Kidney epithelial cell (primary cell): ENCODE measurements around the gene MAPK8. TPM values are rescaled to one million over a fixed set of nuclear protein-coding genes. Genes with fewer than 3 reads are reported as not detected.

Experiments
- DNase-seq: peaks from one replicate; pipeline ENCODE4 v3.0.0-alpha.2; 2010; ENCODE audit warnings: low read depth
- H3K27me3 ChIP-seq: 2 replicates; pipeline ENCODE4 v1.6.0; 2011; ENCODE audit warnings: low read length; ENCODE audit not compliant: control insufficient read depth, insufficient read depth
- H3K36me3 ChIP-seq: 2 replicates; pipeline ENCODE4 v1.5.1; 2011; ENCODE audit warnings: low read length; ENCODE audit not compliant: control insufficient read depth, insufficient read depth
- H3K4me3 ChIP-seq: 2 replicates; pipeline ENCODE4 v1.5.1; 2011; ENCODE audit warnings: low read depth, mild to moderate bottlenecking, control low read depth, low read length
- total RNA-seq: library from RNA; depleted of rRNA; stranded (reverse); fragments of >200 nt; gene quantifications from 2 replicates; pipeline ENCODE4 v1.2.3, GENCODE V29; 2015
- TF ChIP-seq, protein P1 (sequence below): IDR thresholded peaks from 2 replicates; pipeline ENCODE4 v1.5.1; 2011; ENCODE audit warnings: mild to moderate bottlenecking, moderate library complexity, low read length, control low read depth, inconsistent platforms; ENCODE audit not compliant: insufficient read depth, poor library complexity, severe bottlenecking

MAPK8 gene
- total RNA-seq, 1 donor from 2014 or later: 61.4 TPM

DNA sequence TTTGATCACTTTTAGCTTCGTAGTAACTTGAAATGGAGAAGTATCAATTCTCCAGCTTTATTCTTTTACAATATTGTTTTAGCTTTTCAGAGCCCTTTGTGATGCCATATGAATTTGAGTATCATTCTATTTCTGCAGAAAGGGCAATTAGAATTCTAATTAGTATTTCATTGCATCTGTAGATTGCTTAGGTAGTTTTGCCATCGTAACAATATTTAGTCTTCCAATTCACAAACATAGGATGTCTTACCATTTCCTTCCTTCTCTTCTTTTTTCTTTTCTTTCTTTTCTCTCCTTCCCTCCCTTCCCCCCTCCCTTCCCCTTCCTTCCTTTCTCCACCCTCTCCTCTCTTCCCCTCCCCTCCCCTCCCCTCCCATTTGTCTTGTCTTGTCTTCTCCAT lies 105.0 kb downstream of the MAPK8 start:
- no peak for DNase-seq
- Histone ChIP-seq H3K27me3 (no peaks in the 10 kb centered on the region), H3K4me3 (no peak overlapping the region), H3K36me3 (no peaks in the 10 kb centered on the region)
- TF ChIP-seq, protein P1, sequence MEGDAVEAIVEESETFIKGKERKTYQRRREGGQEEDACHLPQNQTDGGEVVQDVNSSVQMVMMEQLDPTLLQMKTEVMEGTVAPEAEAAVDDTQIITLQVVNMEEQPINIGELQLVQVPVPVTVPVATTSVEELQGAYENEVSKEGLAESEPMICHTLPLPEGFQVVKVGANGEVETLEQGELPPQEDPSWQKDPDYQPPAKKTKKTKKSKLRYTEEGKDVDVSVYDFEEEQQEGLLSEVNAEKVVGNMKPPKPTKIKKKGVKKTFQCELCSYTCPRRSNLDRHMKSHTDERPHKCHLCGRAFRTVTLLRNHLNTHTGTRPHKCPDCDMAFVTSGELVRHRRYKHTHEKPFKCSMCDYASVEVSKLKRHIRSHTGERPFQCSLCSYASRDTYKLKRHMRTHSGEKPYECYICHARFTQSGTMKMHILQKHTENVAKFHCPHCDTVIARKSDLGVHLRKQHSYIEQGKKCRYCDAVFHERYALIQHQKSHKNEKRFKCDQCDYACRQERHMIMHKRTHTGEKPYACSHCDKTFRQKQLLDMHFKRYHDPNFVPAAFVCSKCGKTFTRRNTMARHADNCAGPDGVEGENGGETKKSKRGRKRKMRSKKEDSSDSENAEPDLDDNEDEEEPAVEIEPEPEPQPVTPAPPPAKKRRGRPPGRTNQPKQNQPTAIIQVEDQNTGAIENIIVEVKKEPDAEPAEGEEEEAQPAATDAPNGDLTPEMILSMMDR: no peak

DNA sequence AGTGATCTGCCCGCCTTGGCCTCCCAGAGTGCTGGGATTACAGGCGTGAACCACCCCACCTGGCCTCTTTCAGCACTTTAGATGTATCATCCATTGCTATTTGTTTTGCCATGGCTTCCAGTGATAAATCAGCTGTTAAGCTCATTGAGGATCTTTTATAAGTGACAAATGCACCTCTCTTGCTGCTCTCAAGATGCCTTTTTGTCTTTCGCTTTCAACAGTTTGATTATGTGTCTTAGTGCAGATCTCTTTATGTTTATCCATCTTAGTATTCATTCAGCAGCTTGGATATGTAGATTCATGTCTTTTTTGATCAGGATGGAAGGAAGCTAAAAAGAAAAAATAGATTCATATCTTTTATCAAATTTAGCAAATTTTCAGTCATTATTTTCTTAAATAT lies 105.6 kb downstream of the MAPK8 start:
- DNase-seq: no peak
- H3K36me3 ChIP-seq: no peaks in the 10 kb centered on the region
- no peaks in the 10 kb centered on the region for H3K27me3 ChIP-seq
- TF ChIP-seq, protein P1: no peak
- no peak overlapping the region for H3K4me3 ChIP-seq

DNA sequence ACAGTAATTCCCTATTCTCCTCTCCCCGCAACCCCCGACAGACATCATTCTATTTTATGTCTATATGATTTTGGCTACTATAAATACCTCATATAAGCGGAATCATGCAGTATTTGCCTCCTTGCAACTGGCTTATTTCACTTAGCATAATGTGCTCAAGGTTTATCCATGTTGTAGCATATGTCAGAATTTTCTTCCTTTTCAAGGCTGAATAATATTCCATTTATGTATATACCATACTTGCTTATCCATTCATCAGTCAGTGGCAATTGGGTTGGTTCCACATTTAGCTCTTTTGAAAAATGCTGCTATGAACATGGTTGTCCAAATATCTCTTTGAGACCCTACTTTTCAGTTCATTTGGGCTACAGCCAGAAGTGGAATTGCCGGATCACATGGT lies 106.5 kb downstream of the MAPK8 start:
- no peaks in the 10 kb centered on the region for H3K36me3 ChIP-seq
- TF ChIP-seq, protein P1: no peak
- H3K27me3 ChIP-seq: no peaks in the 10 kb centered on the region
- no peak overlapping the region for H3K4me3 ChIP-seq
- no peak for DNase-seq

DNA sequence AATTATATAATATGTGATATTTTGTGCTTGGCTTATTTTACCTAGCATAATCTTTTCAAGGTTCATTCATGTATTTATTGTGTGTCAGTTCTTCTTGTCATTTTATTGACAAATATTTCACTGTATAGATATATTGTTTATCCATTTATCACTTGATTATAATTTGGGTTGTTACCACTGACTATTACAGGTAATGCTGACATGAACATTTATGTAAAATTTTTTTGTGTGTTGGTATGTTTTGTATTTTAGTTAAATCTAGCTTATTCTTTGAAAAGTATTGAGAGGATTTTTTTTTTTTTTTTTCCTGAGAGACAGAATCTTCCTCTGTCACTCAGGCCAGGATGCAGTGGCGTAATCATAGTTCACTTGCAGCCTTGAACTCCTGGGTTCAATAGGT lies 107.7 kb downstream of the MAPK8 start:
- H3K27me3 ChIP-seq: no peaks in the 10 kb centered on the region
- DNase-seq: no peak
- no peaks in the 10 kb centered on the region for H3K36me3 ChIP-seq
- no peak overlapping the region for H3K4me3 ChIP-seq
- TF ChIP-seq, protein P1: no peak

DNA sequence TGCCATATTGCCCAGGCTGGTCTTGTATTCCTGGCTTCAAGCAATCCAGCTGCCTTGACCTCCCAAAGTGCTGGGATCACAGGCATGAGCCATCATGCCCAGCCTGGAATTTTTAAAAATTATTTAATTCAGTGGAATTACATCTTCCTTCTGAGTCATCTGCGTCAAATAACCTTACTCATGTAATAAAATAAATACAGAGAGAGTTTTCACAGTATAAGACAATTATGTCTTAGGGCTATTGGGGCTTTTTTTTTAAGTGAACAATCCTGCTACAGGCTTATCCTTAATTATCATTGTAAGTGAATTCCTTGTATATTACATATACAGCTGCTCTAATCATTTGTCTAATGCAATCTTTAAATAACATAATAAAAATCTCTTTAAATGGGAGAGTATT lies 108.3 kb downstream of the MAPK8 start:
- Histone ChIP-seq H3K36me3 (no peaks in the 10 kb centered on the region), H3K27me3 (no peaks in the 10 kb centered on the region), H3K4me3 (no peak overlapping the region)
- TF ChIP-seq, protein P1: no peak
- no peak for DNase-seq

DNA sequence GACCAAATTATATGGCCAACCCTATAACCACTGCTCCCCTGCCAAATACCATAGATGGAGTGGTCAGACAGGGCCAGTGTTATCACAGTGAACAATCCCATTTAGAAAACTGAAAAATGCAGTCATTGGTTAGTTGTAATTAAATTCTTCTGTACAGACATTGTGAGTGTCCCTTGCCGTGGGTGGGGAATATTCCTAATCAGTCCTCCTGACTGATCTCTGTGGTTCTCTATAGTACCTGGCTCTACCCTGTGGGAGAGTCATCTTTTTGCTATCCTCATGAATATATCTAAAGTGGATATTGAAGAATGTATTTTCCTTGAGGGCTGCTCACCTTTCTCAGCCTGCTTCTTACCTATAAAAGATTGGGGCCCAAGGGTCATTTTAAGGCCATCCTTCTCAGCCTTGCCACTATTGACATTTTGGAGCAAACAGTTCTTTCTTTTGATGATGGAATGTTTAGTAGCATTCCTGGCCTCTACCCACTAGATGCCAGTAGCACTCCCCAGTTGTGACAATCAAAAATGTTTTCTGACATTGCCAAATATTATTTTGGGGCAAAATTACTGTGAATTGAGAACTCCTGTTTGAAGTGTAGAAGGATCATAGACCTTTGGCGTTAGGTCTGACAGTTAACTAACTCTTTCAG lies 110.2 kb downstream of the MAPK8 start:
- H3K36me3 ChIP-seq: no peaks in the 10 kb centered on the region
- no peak overlapping the region for H3K4me3 ChIP-seq
- DNase-seq: no peak
- H3K27me3 ChIP-seq: no peaks in the 10 kb centered on the region
- TF ChIP-seq, protein P1: no peak
